Neural crest cell (in vitro differentiated cells): ENCODE data around the gene CCR7. TPM values are rescaled to one million over a fixed set of nuclear protein-coding genes. Genes with fewer than 3 reads are reported as not detected.

Experiments used
- DNase-seq: peaks from one replicate; pipeline ENCODE4 v3.0.0; 2021; ENCODE audit warnings: low read depth, mixed read lengths, low spot score
- H3K27ac Mint-ChIP-seq: one replicate; pipeline ENCODE4 v1.8.0; 2021; ENCODE audit warnings: mild to moderate bottlenecking, mixed read lengths; ENCODE audit not compliant: unreplicated experiment
- H3K27me3 Mint-ChIP-seq: 2 replicates; pipeline ENCODE4 v1.8.0; 2021; ENCODE audit warnings: low read depth, mild to moderate bottlenecking, mixed read lengths
- H3K36me3 Mint-ChIP-seq: 2 replicates; pipeline ENCODE4 v1.8.0; 2021; ENCODE audit warnings: low read depth, mild to moderate bottlenecking, mixed read lengths
- H3K4me1 Mint-ChIP-seq: 2 replicates; pipeline ENCODE4 v1.8.0; 2021; ENCODE audit warnings: mixed read lengths
- H3K4me3 Mint-ChIP-seq: one replicate; pipeline ENCODE4 v1.8.0; 2021; ENCODE audit warnings: mild to moderate bottlenecking, mixed read lengths
- H3K9me3 Mint-ChIP-seq: 2 replicates; pipeline ENCODE4 v1.8.0; 2021; ENCODE audit warnings: mixed read lengths
- total RNA-seq: library from RNA; stranded (reverse); gene quantifications from 2 replicates; pipeline ENCODE4 v1.2.1, GENCODE V29; 2021
- TF ChIP-seq, protein P1 (sequence below): fragments of 200-600 bp; sonication (generic); conservative IDR thresholded peaks from 2 replicates; pipeline ENCODE4 v1.5.0; 2021; ENCODE audit warnings: antibody characterized with exemption, mild to moderate bottlenecking

CCR7 gene
- total RNA-seq, 1 donor from 2014 or later, result 0.33 TPM

DNA sequence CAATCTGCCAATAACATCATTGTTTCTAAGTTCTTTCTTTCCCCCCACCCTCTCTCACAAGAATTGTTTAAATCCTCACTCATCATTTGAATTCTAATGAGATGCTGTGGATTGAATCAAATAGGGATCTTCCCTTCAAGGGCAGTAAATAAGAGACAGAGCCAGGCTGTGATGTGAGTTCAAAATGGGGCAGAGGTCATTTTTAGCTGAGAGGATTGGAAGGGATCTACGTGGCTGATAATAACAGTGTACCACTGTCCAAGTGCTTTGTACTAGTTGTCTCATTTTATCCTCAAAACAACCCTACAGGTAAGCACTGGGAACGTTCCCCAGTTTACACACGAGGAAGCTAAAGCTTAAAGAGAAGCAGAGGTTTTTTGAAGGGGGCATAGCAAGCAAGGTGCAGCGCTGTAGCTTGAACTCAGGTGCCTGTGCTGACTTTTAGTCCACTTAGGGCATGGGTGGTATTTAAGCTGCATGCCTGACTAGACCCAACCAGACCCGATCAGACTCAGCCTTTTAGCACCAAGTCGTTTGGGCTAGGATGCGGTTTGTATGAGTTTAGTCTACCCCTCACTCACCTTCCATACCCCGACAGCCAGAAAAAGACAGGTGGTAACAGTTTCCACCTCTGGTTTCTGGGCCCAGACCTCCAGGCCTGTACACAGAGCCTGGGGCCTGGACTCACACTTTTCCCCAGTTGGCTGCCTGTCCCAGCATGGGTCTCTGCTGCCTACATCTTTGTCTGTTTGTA, 39.2 kb upstream of the CCR7 start:
- no peak for DNase-seq
- Mint-ChIP-seq H3K27ac (peak overlapping the region; percentile 50), H3K27me3 (no peaks in the 10 kb centered on the region), H3K36me3 (no peaks in the 10 kb centered on the region), H3K4me3 (no peak overlapping the region), H3K4me1 (no peaks in the 10 kb centered on the region), H3K9me3 (no peaks in the 10 kb centered on the region)
- TF ChIP-seq, protein P1, sequence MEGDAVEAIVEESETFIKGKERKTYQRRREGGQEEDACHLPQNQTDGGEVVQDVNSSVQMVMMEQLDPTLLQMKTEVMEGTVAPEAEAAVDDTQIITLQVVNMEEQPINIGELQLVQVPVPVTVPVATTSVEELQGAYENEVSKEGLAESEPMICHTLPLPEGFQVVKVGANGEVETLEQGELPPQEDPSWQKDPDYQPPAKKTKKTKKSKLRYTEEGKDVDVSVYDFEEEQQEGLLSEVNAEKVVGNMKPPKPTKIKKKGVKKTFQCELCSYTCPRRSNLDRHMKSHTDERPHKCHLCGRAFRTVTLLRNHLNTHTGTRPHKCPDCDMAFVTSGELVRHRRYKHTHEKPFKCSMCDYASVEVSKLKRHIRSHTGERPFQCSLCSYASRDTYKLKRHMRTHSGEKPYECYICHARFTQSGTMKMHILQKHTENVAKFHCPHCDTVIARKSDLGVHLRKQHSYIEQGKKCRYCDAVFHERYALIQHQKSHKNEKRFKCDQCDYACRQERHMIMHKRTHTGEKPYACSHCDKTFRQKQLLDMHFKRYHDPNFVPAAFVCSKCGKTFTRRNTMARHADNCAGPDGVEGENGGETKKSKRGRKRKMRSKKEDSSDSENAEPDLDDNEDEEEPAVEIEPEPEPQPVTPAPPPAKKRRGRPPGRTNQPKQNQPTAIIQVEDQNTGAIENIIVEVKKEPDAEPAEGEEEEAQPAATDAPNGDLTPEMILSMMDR, result no peak

DNA sequence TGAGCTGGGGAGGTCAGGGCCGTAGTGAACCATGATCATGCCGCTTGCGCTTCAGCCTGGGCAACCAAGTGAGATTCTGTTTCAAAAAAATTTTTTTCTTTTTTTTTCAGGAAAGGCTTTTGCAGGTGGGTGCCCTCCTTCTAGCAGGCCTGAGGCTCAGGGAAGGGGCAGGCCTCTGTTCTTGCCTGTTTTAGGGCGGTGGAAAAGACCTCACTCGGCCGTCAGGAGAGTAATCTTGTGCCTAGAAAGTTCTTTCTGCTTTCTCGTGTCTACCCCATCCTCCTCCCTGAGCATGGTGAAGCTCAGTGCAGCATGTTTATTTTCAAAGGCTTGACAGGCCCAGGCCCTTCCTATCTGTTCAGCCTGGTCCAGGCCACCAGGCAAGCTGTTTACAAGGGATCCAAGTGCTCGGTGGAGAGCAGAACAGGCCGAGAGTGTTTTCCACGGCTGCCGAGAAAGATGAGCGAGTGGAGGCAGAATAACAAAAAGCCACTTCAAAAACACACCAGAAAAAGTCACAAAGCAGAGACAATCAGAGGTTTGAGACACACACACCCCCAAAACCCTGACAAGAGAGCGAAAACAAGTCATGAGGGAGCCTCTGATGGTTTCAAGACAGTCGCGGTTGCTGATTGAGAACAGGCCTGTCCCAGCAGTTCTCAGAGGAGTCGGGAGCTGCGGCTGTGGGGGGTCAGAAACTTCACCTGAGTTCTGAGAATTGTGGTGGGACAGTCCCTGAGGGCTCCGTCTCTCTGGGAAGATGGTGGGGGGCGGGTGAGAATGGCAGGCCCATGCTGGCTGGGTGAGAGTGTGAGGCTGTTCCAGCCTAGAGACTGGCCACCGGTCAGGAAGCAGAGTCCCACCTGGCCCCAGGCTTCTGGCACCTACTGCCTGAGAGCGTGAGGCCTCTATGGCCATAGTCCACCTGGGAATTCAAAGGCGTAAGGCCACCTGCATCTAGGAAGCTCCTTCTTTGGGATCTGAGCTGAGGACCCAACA, 37.5 kb upstream of the CCR7 start:
- H3K36me3 Mint-ChIP-seq, result no peaks in the 10 kb centered on the region

DNA sequence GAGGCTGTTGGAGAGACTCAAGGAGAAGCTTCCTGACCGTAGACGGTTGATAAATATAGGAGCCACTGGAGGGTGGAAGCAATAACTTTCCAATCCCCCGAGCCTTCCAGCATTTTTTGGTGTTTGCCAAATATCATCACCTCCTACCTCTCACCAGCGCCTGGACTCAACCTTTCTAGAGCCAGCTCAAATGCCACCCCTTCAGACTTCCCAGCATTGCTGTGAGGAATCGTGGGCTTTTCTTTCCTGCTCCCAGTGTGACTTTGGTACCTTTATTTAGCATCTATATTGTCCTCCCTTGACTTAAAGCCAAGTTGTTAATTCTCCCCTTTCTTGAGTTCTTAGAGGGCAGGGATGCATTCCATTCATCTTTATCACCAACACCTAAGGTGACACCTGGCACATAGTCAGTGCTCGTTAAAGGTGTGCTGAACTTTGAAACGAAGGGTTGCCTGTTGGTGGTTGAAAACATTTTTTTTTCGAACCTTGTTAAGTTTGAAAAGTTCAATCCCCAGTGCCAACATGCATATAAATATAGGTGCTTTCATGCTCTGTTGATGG, 35.3 kb upstream of the CCR7 start:
- Mint-ChIP-seq H3K27me3 (no peaks in the 10 kb centered on the region), H3K4me3 (no peak overlapping the region), H3K9me3 (peaks cover 3% of the 10 kb centered on the region), H3K36me3 (no peaks in the 10 kb centered on the region), H3K27ac (no peak overlapping the region), H3K4me1 (no peaks in the 10 kb centered on the region)
- TF ChIP-seq, protein P1, result no peak
- no peak for DNase-seq

More for the DNA sequence above, 37.5 kb upstream of the CCR7 start:
- Mint-ChIP-seq H3K4me3 (no peak overlapping the region), H3K4me1 (no peaks in the 10 kb centered on the region), H3K27ac (no peak overlapping the region), H3K27me3 (no peaks in the 10 kb centered on the region), H3K9me3 (no peaks in the 10 kb centered on the region)
- DNase-seq, result no peak
- TF ChIP-seq, protein P1, result no peak

DNA sequence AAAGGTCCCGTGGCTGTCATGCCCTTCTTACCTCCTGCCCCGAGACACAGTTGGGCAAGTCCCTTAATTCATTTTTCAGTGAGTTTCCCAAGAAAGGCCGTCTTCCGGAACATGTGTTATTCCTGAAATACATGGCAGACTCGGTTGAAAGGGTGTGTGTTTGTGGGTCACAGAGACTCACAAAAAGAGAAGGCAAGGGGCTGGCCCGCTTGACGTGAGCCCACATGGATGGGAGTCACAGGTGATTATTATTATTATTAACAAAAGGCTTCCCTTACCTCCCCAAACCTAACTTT, 34.1 kb upstream of the CCR7 start:
- Mint-ChIP-seq H3K27me3 (no peaks in the 10 kb centered on the region), H3K4me1 (no peaks in the 10 kb centered on the region), H3K27ac (no peak overlapping the region), H3K4me3 (no peak overlapping the region), H3K9me3 (peaks cover 3% of the 10 kb centered on the region), H3K36me3 (no peaks in the 10 kb centered on the region)
- DNase-seq, result no peak
- TF ChIP-seq, protein P1, result no peak

DNA sequence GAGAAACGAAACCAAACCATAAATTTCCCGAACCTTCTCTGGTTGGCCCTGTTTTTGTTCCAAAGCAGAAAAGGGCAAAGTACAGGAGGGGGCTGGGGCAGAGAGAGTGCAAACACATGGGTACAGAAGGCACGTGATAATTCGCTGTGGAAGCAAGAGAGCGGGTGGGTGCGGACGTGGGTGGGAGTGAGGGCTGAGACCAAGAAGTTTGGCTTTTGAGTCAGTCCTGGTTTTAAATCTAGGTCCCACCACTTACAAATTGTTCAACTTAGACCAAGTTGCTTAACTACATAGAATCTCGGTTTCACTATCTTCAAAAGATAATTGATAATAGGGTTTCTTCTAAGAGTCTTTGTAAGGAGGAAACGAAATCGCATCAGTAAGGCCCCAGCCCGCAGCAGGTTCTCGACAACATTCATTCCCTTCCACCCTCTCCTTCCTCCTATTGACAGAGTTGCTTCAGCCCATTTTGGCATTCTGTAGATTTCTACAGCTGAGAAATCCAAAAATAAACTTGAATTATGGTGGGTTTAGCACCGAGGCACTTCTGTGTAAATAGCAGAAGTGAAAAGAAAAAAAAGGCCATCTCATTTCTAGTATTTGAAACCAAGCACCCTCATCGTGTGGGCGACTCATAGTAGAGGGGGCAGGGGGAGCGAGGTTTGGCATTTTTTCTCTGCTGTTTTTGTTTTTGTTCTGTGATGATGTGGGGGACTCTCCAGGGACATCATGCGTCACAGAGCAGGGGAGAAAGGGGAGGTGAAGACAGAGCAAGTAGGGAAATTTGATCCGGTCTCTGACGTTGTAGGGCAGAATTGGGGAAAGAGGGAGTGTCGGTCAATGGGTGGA, 33.6 kb upstream of the CCR7 start:
- TF ChIP-seq, protein P1, result no peak
- no peaks in the 10 kb centered on the region for H3K4me1 Mint-ChIP-seq
- peak overlapping the region; percentile 54 for H3K27ac Mint-ChIP-seq
- H3K36me3 Mint-ChIP-seq, result no peaks in the 10 kb centered on the region
- DNase-seq, result no peak
- no peak overlapping the region for H3K4me3 Mint-ChIP-seq
- H3K9me3 Mint-ChIP-seq, result peaks cover 3% of the 10 kb centered on the region
- no peaks in the 10 kb centered on the region for H3K27me3 Mint-ChIP-seq
